Measurements from ENCODE around the gene PKD1L1.

Gene PKD1L1

DNA sequence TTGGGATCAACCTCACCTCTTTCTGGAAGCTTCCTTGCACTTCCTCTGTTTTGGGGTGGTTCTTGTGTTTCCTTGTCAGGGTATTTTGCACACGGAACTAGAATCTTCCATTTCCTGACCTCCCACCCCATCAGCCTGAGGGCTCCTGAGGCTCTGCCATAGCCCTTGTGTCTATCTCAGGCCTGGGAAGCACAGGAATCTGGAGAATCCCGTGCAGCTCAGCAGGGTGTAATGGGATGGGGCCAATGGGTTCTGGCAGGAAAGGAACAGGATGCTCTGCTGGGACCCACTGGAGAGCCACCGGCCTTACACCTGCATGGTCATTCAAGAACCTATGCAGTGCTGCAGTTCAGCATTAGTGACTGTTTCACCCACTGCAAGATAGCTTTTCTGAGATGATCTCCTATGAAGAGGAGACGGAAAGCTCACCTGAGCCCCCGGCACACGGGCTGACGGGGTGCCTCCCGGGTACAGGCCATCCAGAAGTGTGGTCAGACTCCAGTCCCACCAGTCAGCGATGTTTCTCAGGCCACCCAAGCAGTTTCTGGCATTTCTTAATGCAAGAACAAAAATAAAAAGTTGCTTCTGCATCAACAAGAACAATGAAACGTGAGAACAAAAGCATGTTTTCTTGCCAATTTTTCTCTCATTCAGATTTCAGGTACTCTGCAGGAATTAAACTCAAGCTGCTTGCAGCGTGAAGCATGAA is 133.2 kb downstream of the PKD1L1 start:
- no peak for ATAC-seq
- no peak for TF ChIP-seq SNAI2 (CRISPR knock-in tag; IDR thresholded peaks at IDR 0.05)
- TF ChIP-seq, protein P1, sequence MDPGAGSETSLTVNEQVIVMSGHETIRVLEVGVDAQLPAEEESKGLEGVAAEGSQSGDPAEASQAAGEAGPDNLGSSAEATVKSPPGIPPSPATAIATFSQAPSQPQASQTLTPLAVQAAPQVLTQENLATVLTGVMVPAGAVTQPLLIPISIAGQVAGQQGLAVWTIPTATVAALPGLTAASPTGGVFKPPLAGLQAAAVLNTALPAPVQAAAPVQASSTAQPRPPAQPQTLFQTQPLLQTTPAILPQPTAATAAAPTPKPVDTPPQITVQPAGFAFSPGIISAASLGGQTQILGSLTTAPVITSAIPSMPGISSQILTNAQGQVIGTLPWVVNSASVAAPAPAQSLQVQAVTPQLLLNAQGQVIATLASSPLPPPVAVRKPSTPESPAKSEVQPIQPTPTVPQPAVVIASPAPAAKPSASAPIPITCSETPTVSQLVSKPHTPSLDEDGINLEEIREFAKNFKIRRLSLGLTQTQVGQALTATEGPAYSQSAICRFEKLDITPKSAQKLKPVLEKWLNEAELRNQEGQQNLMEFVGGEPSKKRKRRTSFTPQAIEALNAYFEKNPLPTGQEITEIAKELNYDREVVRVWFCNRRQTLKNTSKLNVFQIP (CRISPR knock-in tag; IDR thresholded peaks at IDR 0.05; ENCODE audit: borderline replicate concordance, low read depth): no peak
- no peak for TF ChIP-seq PPARA (CRISPR knock-in tag; IDR thresholded peaks at IDR 0.05; ENCODE audit: borderline replicate concordance)
- no peak for TF ChIP-seq BACH2 (CRISPR knock-in tag; IDR thresholded peaks at IDR 0.05; ENCODE audit: borderline replicate concordance)
- TF ChIP-seq TOX (CRISPR knock-in tag; IDR thresholded peaks at IDR 0.05; ENCODE audit: borderline replicate concordance): no peak

DNA sequence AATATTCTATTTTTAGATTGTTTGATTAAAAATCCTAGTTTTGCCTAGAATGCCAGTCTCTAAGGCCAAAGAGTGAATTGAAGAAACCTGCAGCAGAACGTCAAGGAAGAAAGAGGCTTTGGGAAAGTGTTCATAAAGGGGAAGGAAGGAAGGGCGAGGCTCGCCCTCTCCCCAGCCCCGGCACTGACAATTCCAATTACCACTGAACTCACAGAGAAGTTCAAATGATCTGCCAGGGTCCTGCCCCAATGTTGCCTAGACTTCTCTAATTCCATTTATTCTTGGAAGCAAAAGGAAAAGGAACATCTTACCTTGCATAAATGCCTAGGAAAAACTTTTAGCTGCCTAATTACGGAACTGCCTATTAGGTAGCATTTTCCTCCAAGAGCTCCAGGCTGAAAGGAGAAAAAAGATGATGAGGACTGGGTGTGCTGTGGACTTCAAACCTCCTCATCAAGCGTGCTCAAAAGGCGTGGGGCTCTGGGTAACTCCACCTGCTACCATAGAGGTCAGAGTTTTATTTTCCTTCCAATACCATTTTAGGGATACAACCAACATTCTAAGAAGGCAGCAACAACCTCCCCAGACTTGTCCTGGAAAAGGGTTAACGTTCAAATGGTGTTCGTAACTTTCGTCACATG is 134.5 kb downstream of the PKD1L1 start:
- TF ChIP-seq TCF4 (CRISPR knock-in tag; IDR thresholded peaks at IDR 0.05; ENCODE audit: borderline replicate concordance) (no peak), ZNF565 (CRISPR knock-in tag; conservative IDR thresholded peaks at IDR 0.05; ENCODE audit: low read depth) (no peak)
- TF ChIP-seq, protein P1 (CRISPR knock-in tag; IDR thresholded peaks at IDR 0.05; ENCODE audit: borderline replicate concordance, low read depth): no peak
- TF ChIP-seq, protein P2, sequence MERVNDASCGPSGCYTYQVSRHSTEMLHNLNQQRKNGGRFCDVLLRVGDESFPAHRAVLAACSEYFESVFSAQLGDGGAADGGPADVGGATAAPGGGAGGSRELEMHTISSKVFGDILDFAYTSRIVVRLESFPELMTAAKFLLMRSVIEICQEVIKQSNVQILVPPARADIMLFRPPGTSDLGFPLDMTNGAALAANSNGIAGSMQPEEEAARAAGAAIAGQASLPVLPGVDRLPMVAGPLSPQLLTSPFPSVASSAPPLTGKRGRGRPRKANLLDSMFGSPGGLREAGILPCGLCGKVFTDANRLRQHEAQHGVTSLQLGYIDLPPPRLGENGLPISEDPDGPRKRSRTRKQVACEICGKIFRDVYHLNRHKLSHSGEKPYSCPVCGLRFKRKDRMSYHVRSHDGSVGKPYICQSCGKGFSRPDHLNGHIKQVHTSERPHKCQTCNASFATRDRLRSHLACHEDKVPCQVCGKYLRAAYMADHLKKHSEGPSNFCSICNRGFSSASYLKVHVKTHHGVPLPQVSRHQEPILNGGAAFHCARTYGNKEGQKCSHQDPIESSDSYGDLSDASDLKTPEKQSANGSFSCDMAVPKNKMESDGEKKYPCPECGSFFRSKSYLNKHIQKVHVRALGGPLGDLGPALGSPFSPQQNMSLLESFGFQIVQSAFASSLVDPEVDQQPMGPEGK (CRISPR knock-in tag; IDR thresholded peaks at IDR 0.05; ENCODE audit: borderline replicate concordance): no peak
- TF ChIP-seq, protein P3, sequence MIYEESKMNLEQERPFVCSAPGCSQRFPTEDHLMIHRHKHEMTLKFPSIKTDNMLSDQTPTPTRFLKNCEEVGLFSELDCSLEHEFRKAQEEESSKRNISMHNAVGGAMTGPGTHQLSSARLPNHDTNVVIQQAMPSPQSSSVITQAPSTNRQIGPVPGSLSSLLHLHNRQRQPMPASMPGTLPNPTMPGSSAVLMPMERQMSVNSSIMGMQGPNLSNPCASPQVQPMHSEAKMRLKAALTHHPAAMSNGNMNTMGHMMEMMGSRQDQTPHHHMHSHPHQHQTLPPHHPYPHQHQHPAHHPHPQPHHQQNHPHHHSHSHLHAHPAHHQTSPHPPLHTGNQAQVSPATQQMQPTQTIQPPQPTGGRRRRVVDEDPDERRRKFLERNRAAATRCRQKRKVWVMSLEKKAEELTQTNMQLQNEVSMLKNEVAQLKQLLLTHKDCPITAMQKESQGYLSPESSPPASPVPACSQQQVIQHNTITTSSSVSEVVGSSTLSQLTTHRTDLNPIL (CRISPR knock-in tag; IDR thresholded peaks at IDR 0.05; ENCODE audit: low read depth): no peak
- ATAC-seq: no peak

DNA sequence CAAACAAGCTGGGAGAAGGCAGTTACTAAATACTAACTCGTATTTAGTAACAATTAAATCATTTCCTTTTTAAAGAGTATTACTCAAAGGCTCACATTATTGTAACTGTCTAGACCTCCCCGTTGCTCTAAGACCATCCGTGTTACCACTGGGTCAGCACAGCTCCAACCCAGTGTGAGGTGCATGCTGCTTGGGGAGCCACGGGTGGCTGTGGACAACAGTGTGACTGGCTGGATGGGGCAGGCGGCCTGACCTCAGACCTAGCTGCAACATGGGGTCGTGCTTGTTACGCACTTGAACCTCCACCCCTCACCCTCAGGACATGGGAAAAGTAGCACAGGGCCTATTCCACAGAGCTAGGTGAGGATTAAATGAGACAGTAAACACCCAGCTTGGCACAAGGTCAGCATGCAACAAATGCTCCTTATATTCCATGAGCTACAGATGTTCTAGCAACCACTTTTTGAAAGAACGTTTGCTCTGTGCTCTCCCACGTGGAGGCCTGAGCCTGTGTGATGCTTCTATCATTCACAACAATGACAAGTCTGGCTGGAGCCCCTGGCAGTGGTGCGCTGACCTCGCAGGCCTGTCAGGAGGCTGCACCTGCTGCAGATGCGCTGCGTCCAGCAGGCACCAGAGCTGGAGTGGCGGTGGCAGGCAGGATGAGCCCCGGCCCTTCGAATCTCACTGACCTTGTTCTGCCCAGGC is 135.7 kb downstream of the PKD1L1 start:
- ATAC-seq: no peak
- TF ChIP-seq, protein P4, sequence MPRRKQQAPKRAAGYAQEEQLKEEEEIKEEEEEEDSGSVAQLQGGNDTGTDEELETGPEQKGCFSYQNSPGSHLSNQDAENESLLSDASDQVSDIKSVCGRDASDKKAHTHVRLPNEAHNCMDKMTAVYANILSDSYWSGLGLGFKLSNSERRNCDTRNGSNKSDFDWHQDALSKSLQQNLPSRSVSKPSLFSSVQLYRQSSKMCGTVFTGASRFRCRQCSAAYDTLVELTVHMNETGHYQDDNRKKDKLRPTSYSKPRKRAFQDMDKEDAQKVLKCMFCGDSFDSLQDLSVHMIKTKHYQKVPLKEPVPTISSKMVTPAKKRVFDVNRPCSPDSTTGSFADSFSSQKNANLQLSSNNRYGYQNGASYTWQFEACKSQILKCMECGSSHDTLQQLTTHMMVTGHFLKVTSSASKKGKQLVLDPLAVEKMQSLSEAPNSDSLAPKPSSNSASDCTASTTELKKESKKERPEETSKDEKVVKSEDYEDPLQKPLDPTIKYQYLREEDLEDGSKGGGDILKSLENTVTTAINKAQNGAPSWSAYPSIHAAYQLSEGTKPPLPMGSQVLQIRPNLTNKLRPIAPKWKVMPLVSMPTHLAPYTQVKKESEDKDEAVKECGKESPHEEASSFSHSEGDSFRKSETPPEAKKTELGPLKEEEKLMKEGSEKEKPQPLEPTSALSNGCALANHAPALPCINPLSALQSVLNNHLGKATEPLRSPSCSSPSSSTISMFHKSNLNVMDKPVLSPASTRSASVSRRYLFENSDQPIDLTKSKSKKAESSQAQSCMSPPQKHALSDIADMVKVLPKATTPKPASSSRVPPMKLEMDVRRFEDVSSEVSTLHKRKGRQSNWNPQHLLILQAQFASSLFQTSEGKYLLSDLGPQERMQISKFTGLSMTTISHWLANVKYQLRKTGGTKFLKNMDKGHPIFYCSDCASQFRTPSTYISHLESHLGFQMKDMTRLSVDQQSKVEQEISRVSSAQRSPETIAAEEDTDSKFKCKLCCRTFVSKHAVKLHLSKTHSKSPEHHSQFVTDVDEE (CRISPR knock-in tag; IDR thresholded peaks at IDR 0.05): no peak
- TF ChIP-seq CSDC2 (CRISPR knock-in tag; IDR thresholded peaks at IDR 0.05): no peak
- TF ChIP-seq GLIS3 (CRISPR knock-in tag; IDR thresholded peaks at IDR 0.05): no peak
- TF ChIP-seq ZNF70 (CRISPR knock-in tag; IDR thresholded peaks at IDR 0.05): no peak
- TF ChIP-seq BACH2 (CRISPR knock-in tag; IDR thresholded peaks at IDR 0.05; ENCODE audit: borderline replicate concordance): no peak
- TF ChIP-seq, protein P2 (CRISPR knock-in tag; IDR thresholded peaks at IDR 0.05; ENCODE audit: borderline replicate concordance): no peak
- TF ChIP-seq ZC3H10 (CRISPR knock-in tag; IDR thresholded peaks at IDR 0.05): no peak
- no peak for TF ChIP-seq RARB (CRISPR knock-in tag; IDR thresholded peaks at IDR 0.05)
- no peak for TF ChIP-seq ZNF8 (CRISPR knock-in tag; IDR thresholded peaks at IDR 0.05)
- TF ChIP-seq, protein P1 (CRISPR knock-in tag; IDR thresholded peaks at IDR 0.05; ENCODE audit: borderline replicate concordance, low read depth): no peak
- no peak for TF ChIP-seq ZNF565 (CRISPR knock-in tag; conservative IDR thresholded peaks at IDR 0.05; ENCODE audit: low read depth)
- TF ChIP-seq ARNTL (CRISPR knock-in tag; IDR thresholded peaks at IDR 0.05; ENCODE audit: borderline replicate concordance, low read depth): no peak
- TF ChIP-seq ZFP30 (CRISPR knock-in tag; IDR thresholded peaks at IDR 0.05): no peak
- TF ChIP-seq, protein P5, sequence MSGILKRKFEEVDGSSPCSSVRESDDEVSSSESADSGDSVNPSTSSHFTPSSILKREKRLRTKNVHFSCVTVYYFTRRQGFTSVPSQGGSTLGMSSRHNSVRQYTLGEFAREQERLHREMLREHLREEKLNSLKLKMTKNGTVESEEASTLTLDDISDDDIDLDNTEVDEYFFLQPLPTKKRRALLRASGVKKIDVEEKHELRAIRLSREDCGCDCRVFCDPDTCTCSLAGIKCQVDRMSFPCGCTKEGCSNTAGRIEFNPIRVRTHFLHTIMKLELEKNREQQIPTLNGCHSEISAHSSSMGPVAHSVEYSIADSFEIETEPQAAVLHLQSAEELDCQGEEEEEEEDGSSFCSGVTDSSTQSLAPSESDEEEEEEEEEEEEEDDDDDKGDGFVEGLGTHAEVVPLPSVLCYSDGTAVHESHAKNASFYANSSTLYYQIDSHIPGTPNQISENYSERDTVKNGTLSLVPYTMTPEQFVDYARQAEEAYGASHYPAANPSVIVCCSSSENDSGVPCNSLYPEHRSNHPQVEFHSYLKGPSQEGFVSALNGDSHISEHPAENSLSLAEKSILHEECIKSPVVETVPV (CRISPR knock-in tag; IDR thresholded peaks at IDR 0.05): no peak
- no peak for TF ChIP-seq ZFP3 (CRISPR knock-in tag; IDR thresholded peaks at IDR 0.05)
- no peak for TF ChIP-seq SNAI2 (CRISPR knock-in tag; IDR thresholded peaks at IDR 0.05)
